SK-N-SH treated with all-trans-retinoic acid at 6 μM for 48 hours (cell line): ENCODE data around the gene DDX10.

ENCODE experiments used
- ATAC-seq: fragments of 200-7000 bp; cut with Tn5 transposase; 3 replicates; pipeline ENCODE4 v1.9.1; 2020; ENCODE audit warnings: mild to moderate bottlenecking, moderate library complexity
- ARNTL ChIP-seq: fragments of 450-650 bp; formaldehyde crosslinking; IDR thresholded peaks from 2 replicates; pipeline ENCODE4 v1.5.0; 2020; ENCODE audit warnings: low read depth, mild to moderate bottlenecking, moderate library complexity, borderline replicate concordance
- BACH2 ChIP-seq: fragments of 250-450 bp; sonication (Bioruptor Pico); IDR thresholded peaks from 2 replicates; pipeline ENCODE4 v1.9.0; 2021; ENCODE audit warnings: mild to moderate bottlenecking, borderline replicate concordance
- CSDC2 ChIP-seq: fragments of 250-450 bp; sonication (Bioruptor Pico); IDR thresholded peaks from 2 replicates; pipeline ENCODE4 v1.5.0; 2020; ENCODE audit warnings: mild to moderate bottlenecking, moderate library complexity
- ESRRG ChIP-seq: fragments of 250-450 bp; sonication (Bioruptor Pico); IDR thresholded peaks from 2 replicates; pipeline ENCODE4 v1.6.1; 2021; ENCODE audit warnings: mild to moderate bottlenecking
- ISL1 ChIP-seq: fragments of 250-450 bp; sonication (Bioruptor Pico); IDR thresholded peaks from 2 replicates; pipeline ENCODE4 v2.1.2; 2022; ENCODE audit warnings: mild to moderate bottlenecking, moderate library complexity
- PATZ1 ChIP-seq: fragments of 250-450 bp; sonication (Bioruptor Pico); IDR thresholded peaks from 2 replicates; pipeline ENCODE4 v1.8.0; 2020; ENCODE audit warnings: mild to moderate bottlenecking, moderate library complexity, borderline replicate concordance
- PPARA ChIP-seq: fragments of 250-450 bp; sonication (Bioruptor Pico); IDR thresholded peaks from 2 replicates; pipeline ENCODE4 v1.5.0; 2020; ENCODE audit warnings: mild to moderate bottlenecking, borderline replicate concordance
- RARB ChIP-seq: fragments of 250-450 bp; sonication (Bioruptor Pico); IDR thresholded peaks from 2 replicates; pipeline ENCODE4 v1.8.0; 2021; ENCODE audit warnings: mild to moderate bottlenecking, moderate library complexity
- SNAI2 ChIP-seq: fragments of 250-450 bp; sonication (Bioruptor Pico); IDR thresholded peaks from 2 replicates; pipeline ENCODE4 v1.5.0; 2020; ENCODE audit warnings: mild to moderate bottlenecking, moderate library complexity
- TCF4 ChIP-seq: fragments of 250-450 bp; sonication (Bioruptor Pico); IDR thresholded peaks from 2 replicates; pipeline ENCODE4 v1.8.0; 2021; ENCODE audit warnings: mild to moderate bottlenecking, moderate library complexity, borderline replicate concordance
- TOX ChIP-seq: fragments of 250-450 bp; sonication (Bioruptor Pico); IDR thresholded peaks from 2 replicates; pipeline ENCODE4 v1.8.0; 2021; ENCODE audit warnings: mild to moderate bottlenecking, moderate library complexity, borderline replicate concordance
- TSHZ2 ChIP-seq: fragments of 250-450 bp; sonication (Bioruptor Pico); IDR thresholded peaks from 2 replicates; pipeline ENCODE4 v1.5.0; 2020; ENCODE audit warnings: mild to moderate bottlenecking, moderate library complexity
- ZC3H10 ChIP-seq: fragments of 250-450 bp; sonication (Bioruptor Pico); IDR thresholded peaks from 2 replicates; pipeline ENCODE4 v1.5.1; 2021; ENCODE audit warnings: mild to moderate bottlenecking, moderate library complexity
- ZFP3 ChIP-seq: fragments of 250-450 bp; sonication (Bioruptor Pico); IDR thresholded peaks from 2 replicates; pipeline ENCODE4 v1.5.0; 2020; ENCODE audit warnings: mild to moderate bottlenecking, moderate library complexity
- ZFP30 ChIP-seq: fragments of 450-650 bp; formaldehyde crosslinking; IDR thresholded peaks from 2 replicates; pipeline ENCODE4 v1.5.0; 2022; ENCODE audit warnings: mild to moderate bottlenecking, moderate library complexity
- ZNF565 ChIP-seq: fragments of 450-650 bp; formaldehyde crosslinking; conservative IDR thresholded peaks from 2 replicates; pipeline ENCODE4 v1.5.0; 2020; ENCODE audit warnings: low read depth, mild to moderate bottlenecking, moderate library complexity
- ZNF70 ChIP-seq: fragments of 450-650 bp; formaldehyde crosslinking; IDR thresholded peaks from 2 replicates; pipeline ENCODE4 v1.5.0; 2020; ENCODE audit warnings: mild to moderate bottlenecking, moderate library complexity
- ZNF8 ChIP-seq: fragments of 450-650 bp; formaldehyde crosslinking; IDR thresholded peaks from 2 replicates; pipeline ENCODE4 v1.5.0; 2020; ENCODE audit warnings: mild to moderate bottlenecking, moderate library complexity
- TF ChIP-seq, protein P1 (sequence below): fragments of 250-450 bp; sonication (Bioruptor Pico); IDR thresholded peaks from 2 replicates; pipeline ENCODE4 v1.5.1; 2020; ENCODE audit warnings: low read depth, mild to moderate bottlenecking, moderate library complexity
- TF ChIP-seq, protein P2 (sequence below): fragments of 250-450 bp; sonication (Bioruptor Pico); IDR thresholded peaks from 2 replicates; pipeline ENCODE4 v1.8.0; 2021; ENCODE audit warnings: low read depth, mild to moderate bottlenecking, moderate library complexity, borderline replicate concordance

DDX10 gene

GRCh38 chr11:108664730-108665525 lies at the start of gene DDX10:
DDX10 (plus strand) TSS chr11:108665069; CDS start chr11:108665154, 85 bp downstream.
- ATAC-seq, result peak; percentile 96
- TF ChIP-seq PATZ1 (CRISPR knock-in tag), result peak; percentile 85; the same call in 1 of the 2 replicates
- peak; percentile 85 for TF ChIP-seq SNAI2 (CRISPR knock-in tag)
- TF ChIP-seq ZC3H10 (CRISPR knock-in tag), result no peak
- TF ChIP-seq ZNF565 (CRISPR knock-in tag), result no peak
- peak; percentile 87 for TF ChIP-seq PPARA (CRISPR knock-in tag)
- TF ChIP-seq ZNF8 (CRISPR knock-in tag), result no peak
- no peak for TF ChIP-seq TCF4 (CRISPR knock-in tag)
- TF ChIP-seq, protein P1, sequence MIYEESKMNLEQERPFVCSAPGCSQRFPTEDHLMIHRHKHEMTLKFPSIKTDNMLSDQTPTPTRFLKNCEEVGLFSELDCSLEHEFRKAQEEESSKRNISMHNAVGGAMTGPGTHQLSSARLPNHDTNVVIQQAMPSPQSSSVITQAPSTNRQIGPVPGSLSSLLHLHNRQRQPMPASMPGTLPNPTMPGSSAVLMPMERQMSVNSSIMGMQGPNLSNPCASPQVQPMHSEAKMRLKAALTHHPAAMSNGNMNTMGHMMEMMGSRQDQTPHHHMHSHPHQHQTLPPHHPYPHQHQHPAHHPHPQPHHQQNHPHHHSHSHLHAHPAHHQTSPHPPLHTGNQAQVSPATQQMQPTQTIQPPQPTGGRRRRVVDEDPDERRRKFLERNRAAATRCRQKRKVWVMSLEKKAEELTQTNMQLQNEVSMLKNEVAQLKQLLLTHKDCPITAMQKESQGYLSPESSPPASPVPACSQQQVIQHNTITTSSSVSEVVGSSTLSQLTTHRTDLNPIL (CRISPR knock-in tag), result peak; percentile 77; the same call in 1 of the 2 replicates
- TF ChIP-seq RARB (CRISPR knock-in tag), result no peak
- TF ChIP-seq BACH2 (CRISPR knock-in tag), result peak; percentile 88
- peak; percentile 49; the same call in 1 of the 2 replicates for TF ChIP-seq TSHZ2 (CRISPR knock-in tag)

DNA sequence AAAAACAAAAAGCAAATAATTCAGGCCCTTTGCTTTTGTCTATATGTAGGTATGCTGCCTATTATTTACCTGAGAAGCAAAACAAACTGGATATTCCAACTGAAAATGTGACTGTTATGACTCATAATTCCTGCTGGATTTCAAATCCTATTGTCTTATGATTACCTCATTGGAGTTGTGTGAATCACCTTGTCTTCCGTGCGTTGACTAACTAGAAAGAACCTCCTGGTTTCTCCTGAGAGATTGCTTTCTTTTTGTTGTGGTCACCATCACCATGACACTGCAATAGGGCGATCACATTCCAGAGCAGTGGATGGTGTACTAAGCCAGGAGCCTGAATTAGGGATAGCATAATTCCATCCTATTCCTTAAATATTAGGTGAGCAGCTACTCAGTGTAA lies 48.3 kb upstream of the DDX10 start:
- no peak for TF ChIP-seq CSDC2 (CRISPR knock-in tag)
- TF ChIP-seq, protein P2, sequence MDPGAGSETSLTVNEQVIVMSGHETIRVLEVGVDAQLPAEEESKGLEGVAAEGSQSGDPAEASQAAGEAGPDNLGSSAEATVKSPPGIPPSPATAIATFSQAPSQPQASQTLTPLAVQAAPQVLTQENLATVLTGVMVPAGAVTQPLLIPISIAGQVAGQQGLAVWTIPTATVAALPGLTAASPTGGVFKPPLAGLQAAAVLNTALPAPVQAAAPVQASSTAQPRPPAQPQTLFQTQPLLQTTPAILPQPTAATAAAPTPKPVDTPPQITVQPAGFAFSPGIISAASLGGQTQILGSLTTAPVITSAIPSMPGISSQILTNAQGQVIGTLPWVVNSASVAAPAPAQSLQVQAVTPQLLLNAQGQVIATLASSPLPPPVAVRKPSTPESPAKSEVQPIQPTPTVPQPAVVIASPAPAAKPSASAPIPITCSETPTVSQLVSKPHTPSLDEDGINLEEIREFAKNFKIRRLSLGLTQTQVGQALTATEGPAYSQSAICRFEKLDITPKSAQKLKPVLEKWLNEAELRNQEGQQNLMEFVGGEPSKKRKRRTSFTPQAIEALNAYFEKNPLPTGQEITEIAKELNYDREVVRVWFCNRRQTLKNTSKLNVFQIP, result no peak
- TF ChIP-seq, protein P1 (CRISPR knock-in tag), result no peak
- no peak for TF ChIP-seq ZNF70 (CRISPR knock-in tag)
- no peak for TF ChIP-seq TSHZ2 (CRISPR knock-in tag)
- TF ChIP-seq ESRRG (CRISPR knock-in tag), result no peak
- no peak for TF ChIP-seq ISL1 (CRISPR knock-in tag)
- TF ChIP-seq ZFP30, result no peak
- TF ChIP-seq ZFP3 (CRISPR knock-in tag), result no peak
- no peak for TF ChIP-seq ZNF565 (CRISPR knock-in tag)
- TF ChIP-seq TOX (CRISPR knock-in tag), result no peak
- no peak for TF ChIP-seq ARNTL (CRISPR knock-in tag)
- TF ChIP-seq SNAI2 (CRISPR knock-in tag), result no peak
- TF ChIP-seq ZNF8 (CRISPR knock-in tag), result no peak
- TF ChIP-seq PPARA (CRISPR knock-in tag), result no peak
- peak; percentile 86 for ATAC-seq
